Posterior vena cava (tissue), 2 donors: ENCODE data around the gene UGT1A9. TPM values are rescaled to one million over a fixed set of nuclear protein-coding genes. Genes with fewer than 3 reads are reported as not detected.

Experiments used
- DNase-seq: peaks from one replicate; pipeline ENCODE4 v3.0.0-alpha.2; 2020; ENCODE audit warnings: low spot score
- intact Hi-C, 2 donors: fragments of 100-400 bp; cut with DNase I; formaldehyde crosslinking; loops; one replicate each; pipeline versions ENCODE4 v1.14.1 to v1.14.2; 2022 to 2023
- total RNA-seq, 2 donors: library from RNA; stranded (reverse); fragmentation: NEBNext Ultra II Directional; extraction: Animal tissue kit (Norgen Biotek cat#: 25700); gene quantifications; one replicate each; pipeline ENCODE4 v1.2.1, GENCODE V29; 2021
- donor health status: DM: yes; HTN: yes; CAD: no.
- donor health status: DM: yes; HTN: yes; CAD: no.

The UGT1A9 gene
- total RNA-seq, 2 donors from 2014 or later: not detected

GRCh38 chr2:233780771-233781170, 109.1 kb downstream of the UGT1A9 start:
- no peak for DNase-seq
- intact Hi-C loops: no loop called here

DNA sequence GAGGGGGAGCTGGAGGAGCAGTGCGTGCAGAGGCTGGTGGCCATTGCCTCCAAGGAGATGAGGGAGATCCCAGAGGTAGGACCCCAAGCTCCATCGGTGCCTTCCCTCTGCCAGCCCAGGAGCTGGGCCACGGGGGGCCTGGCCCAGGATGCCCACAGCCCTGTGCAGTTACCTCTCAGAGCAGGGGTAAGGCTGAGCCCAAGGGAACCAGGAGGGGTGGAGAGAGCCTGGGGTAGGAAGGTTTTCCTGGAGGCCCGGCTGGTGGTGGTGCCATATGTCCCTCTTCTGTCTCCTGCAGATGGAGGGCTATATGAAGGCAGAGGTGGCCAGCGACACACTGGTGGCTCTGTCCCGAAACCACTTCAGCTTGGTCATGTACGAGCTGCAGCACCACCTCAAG, 117.9 kb downstream of the UGT1A9 start:
- no peak for DNase-seq
- intact Hi-C loops: no loop called here

- DNase-seq: no peak
- intact Hi-C loops: loop anchor here in 1 of 2 donors (5.0 kb wide), 1 partner anchor 286 kb away; no protein-coding TSS in a partner anchor
Observed at GRCh38 chr2:233791151-233791882, 119.6 kb downstream of the UGT1A9 start.

GRCh38 chr2:233791883-233792329, 120.2 kb downstream of the UGT1A9 start:
- no peak for DNase-seq
- intact Hi-C loops: loop anchor here in 1 of 2 donors (5.0 kb wide), 1 partner anchor 285 kb away; no protein-coding TSS in a partner anchor

DNA sequence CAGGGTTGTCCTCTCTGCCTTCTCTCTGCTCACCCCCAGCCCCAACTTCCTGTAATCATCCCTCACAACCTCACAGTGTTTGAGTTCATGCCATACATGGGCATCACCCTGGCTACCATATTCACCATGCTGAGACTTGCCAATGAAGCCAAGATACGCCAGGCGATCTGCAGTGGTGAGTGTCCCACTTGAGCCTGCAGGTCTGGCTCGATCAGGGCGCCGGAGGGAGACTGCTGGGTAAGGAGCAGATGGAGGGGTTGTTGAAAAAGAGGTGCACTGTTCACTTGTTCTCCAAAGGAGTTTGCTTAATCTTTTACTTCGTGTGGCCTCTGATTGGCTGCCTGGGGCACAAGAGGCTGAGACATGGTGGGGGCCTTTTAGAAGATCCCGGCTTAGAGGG, 121.0 kb downstream of the UGT1A9 start:
- DNase-seq: no peak
- intact Hi-C loops: loop anchor here in 1 of 2 donors (5.0 kb wide), 1 partner anchor 285 kb away; no protein-coding TSS in a partner anchor

DNA sequence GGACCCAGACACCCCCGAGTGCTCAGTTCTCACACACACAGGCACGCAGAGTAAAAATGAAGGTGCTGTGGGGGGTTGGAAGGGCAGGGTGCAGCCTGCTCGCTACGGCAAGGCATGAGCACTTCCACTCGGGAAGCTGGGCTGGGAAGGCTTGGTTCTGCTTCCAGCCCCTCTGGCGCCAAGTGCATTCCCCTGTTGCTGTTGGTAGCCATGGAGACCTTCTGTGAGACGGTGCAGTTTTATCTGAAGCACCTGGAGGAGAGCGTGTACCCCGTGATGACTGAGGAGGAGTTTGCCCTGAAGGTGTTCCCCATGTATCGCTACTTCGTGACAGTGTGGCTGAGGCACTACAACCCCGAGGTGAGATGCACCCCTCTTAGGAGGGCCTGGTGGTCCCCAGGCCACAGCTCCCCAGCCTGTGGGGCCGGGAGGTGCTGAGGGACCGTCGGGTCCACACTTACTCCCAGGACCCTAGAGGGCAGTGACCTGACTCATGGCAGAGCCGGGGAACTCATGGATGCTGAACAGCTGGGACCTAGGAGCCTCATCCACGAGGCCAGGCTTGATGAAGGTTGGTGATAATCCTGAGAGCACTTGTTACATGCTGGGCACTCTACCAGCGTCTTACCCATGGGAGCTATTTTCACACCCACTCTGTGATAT, 121.9 kb downstream of the UGT1A9 start:
- intact Hi-C loops: loop anchor here in 1 of 2 donors (5.0 kb wide), 1 partner anchor 284 kb away; no protein-coding TSS in a partner anchor
- no peak for DNase-seq

GRCh38 chr2:233794128-233794658, 122.5 kb downstream of the UGT1A9 start:
- no peak for DNase-seq
- intact Hi-C loops: loop anchor here in 1 of 2 donors (5.0 kb wide), 1 partner anchor 283 kb away; no protein-coding TSS in a partner anchor

GRCh38 chr2:233795735-233796171, 124.1 kb downstream of the UGT1A9 start:
- peak; percentile 67 for DNase-seq

GRCh38 chr2:233796254-233796653, 124.6 kb downstream of the UGT1A9 start:
- intact Hi-C loops: no loop called here
- DNase-seq: no peak

More at GRCh38 chr2:233795735-233796171, 124.1 kb downstream of the UGT1A9 start:
- intact Hi-C loops: no loop called here

- intact Hi-C loops: no loop called here
- DNase-seq: peak; percentile 62
Observed at GRCh38 chr2:233798335-233799086, 126.8 kb downstream of the UGT1A9 start.

- DNase-seq: no peak
- intact Hi-C loops: no loop called here
Observed at GRCh38 chr2:233799087-233799665, 127.5 kb downstream of the UGT1A9 start.

GRCh38 chr2:233799716-233800115, 128.0 kb downstream of the UGT1A9 start:
- intact Hi-C loops: loop anchor here in 1 of 2 donors (10.0 kb wide), 1 partner anchor 155 kb away; no protein-coding TSS in a partner anchor
- peak; percentile 42 for DNase-seq

DNA sequence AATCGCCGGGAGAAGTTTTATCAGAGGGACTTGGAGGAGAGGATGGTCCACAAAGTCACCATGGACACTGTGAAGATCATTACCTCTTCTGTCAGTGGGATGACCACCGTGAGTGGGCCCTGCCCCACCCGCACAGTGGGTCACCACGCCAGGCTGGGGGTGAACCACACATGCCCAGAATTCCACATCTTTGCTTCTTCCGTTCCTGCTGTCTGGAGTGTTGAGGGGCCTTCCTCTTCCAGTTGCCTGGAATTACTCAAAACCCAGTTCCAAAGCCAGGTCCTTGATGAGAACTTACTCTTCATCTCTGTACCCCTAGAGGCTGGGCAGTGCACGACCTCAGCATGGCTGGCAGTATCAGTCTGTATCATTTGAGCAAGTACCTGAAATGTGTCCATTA, 128.5 kb downstream of the UGT1A9 start:
- DNase-seq: no peak
- intact Hi-C loops: loop anchor here in 1 of 2 donors (10.0 kb wide), 1 partner anchor 155 kb away; no protein-coding TSS in a partner anchor

GRCh38 chr2:233801357-233802131, 129.8 kb downstream of the UGT1A9 start:
- no peak for DNase-seq

GRCh38 chr2:233802132-233802815, 130.6 kb downstream of the UGT1A9 start:
- intact Hi-C loops: loop anchor here in 1 of 2 donors (10.0 kb wide), 1 partner anchor 157 kb away; no protein-coding TSS in a partner anchor
- peak; percentile 72 for DNase-seq

More at GRCh38 chr2:233801357-233802131, 129.8 kb downstream of the UGT1A9 start:
- intact Hi-C loops: loop anchor here in 1 of 2 donors (10.0 kb wide), 1 partner anchor 157 kb away; no protein-coding TSS in a partner anchor

DNA sequence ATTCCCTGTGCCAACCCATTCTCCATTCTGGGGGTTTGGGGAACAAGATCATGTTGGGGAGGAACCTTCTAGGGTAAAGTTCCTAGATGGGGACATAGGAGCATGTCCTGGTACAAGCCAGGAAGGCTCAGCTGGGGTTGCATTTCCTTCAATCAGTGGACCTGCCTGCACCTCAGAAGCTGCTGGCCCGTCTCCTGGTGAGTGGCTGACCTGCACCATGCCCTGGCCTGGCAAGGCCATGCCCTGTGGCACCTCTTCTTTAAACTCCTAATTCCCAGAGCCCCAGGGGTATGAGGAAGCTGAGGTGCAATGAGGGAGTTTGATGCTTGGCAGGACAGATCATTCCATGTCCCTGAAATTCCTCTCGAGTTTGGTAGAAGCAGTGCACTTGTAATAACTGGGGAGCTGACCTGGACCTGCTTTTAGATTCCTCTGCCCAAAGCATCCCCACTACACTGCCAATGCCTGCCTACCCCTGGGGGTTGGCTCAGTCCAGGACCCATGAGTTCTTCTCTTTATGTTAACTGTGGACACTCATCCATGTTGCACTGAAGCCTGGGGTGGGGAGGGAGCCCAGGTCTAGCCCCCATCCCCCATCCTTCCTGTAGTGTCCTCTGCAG, 131.7 kb downstream of the UGT1A9 start:
- DNase-seq: no peak
- intact Hi-C loops: loop anchor here in 1 of 2 donors (10.0 kb wide), 1 partner anchor 159 kb away; no protein-coding TSS in a partner anchor

DNA sequence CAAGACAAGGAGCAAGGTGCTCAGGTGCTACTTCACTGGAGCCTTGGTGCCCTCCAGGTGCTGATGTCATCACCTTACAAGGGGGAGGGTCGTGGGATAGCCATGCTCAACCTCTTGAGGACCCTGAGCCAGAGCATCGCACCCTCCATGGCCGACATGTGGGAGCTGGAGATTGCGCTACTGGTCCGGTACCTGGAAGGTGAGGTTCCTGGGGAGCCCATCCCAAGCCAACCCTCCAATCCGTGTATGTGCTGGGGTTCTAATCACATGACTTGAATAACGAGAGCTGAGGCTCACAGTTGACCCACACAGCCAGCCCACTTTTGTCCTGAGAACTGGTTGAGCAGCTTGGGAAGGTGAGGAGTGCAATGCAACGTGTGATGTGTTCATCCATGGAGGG, 132.3 kb downstream of the UGT1A9 start:
- intact Hi-C loops: loop anchor here in 1 of 2 donors (10.0 kb wide), 1 partner anchor 159 kb away; no protein-coding TSS in a partner anchor
- peak; percentile 56 for DNase-seq
